T-cell (primary cell): ENCODE measurements around the gene INPP5A. TPM values are rescaled to one million over a fixed set of nuclear protein-coding genes. Genes with fewer than 3 reads are reported as not detected.

Source experiments
- ATAC-seq, 4 experiments: fragments of 200-7000 bp in 3 of 4; fragments of 150-1000 bp in 1 of 4; cut with Tn5 transposase; replicated peaks in 1 of 4; 1 replicate in 3 of 4; 2 replicates in 1 of 4; pipeline ENCODE4 v1.10.0; 2021; ENCODE audit warnings: moderate library complexity in 3 of 4, mild to moderate bottlenecking in 2 of 4, moderate number of reproducible peaks in 1 of 4
- CTCF ChIA-PET, 2 donors: fragments of 300-600 bp; sonication (Branson Sonifier 250); formaldehyde crosslinking; loops; one replicate each; lab custom pipeline; 2022; ENCODE audit warnings: antibody characterized with exemption in 2 of 2; lab: Charles Lee
- POLR2A ChIA-PET, 2 donors: fragments of 300-600 bp; sonication (Branson Sonifier 250); formaldehyde crosslinking; loops; one replicate each; lab custom pipeline; 2022; ENCODE audit warnings: antibody characterized with exemption in 2 of 2; lab: Charles Lee
- DNase-seq, 35 experiments: peaks; one replicate each; pipeline versions ENCODE4 v3.0.0 to v3.0.0-alpha.2; 2013 to 2023
- H3K27ac ChIP-seq: one replicate; pipeline ENCODE4 v1.5.1; 2013; ENCODE audit warnings: low read length
- H3K27me3 ChIP-seq, 2 experiments: replicated peaks in 1 of 2; 1 replicate in 1 of 2; 2 replicates in 1 of 2; pipeline versions ENCODE4 v1.6.1 to v1.7.0; 2013; ENCODE audit warnings: low read length in 1 of 2, mixed read lengths in 1 of 2; ENCODE audit not compliant: control insufficient read depth in 2 of 2, insufficient read depth in 2 of 2; ENCODE audit errors: extremely low read depth in 1 of 2
- H3K36me3 ChIP-seq, 2 donors: 1 replicate in 1 of 2; 2 replicates in 1 of 2; pipeline versions ENCODE4 v1.6.1 to v1.7.0; 2013; ENCODE audit warnings: low read length in 1 of 2; ENCODE audit not compliant: control insufficient read depth in 2 of 2, insufficient read depth in 1 of 2; ENCODE audit errors: extremely low read depth in 1 of 2
- H3K4me1 ChIP-seq, 2 experiments: 1 replicate in 1 of 2; 2 replicates in 1 of 2; pipeline versions ENCODE4 v1.6.1 to v1.7.0; 2013; ENCODE audit warnings: low read length in 2 of 2, mixed read lengths in 1 of 2; ENCODE audit not compliant: insufficient read depth in 2 of 2, control insufficient read depth in 1 of 2; ENCODE audit errors: extremely low read depth in 1 of 2
- H3K4me3 ChIP-seq, 2 donors: 1 replicate in 1 of 2; 2 replicates in 1 of 2; pipeline versions ENCODE4 v1.5.1 to v1.7.0; 2013; ENCODE audit warnings: mild to moderate bottlenecking in 2 of 2, low read length in 1 of 2, moderate library complexity in 1 of 2; ENCODE audit not compliant: control insufficient read depth in 1 of 2; ENCODE audit errors: extremely low read depth in 1 of 2
- H3K9me3 ChIP-seq: 2 replicates; pipeline ENCODE4 v1.7.0; 2013
- H3K27ac Mint-ChIP-seq, 2 donors: one replicate each; pipeline ENCODE4 v1.8.0; 2020 to 2021; ENCODE audit warnings: mild to moderate bottlenecking in 2 of 2, mixed read lengths in 2 of 2
- H3K27me3 Mint-ChIP-seq, 2 donors: one replicate each; pipeline ENCODE4 v1.8.0; 2021 to 2022; ENCODE audit warnings: mixed read lengths in 2 of 2
- H3K36me3 Mint-ChIP-seq: one replicate; pipeline ENCODE4 v1.8.0; 2021; ENCODE audit warnings: mixed read lengths
- H3K4me1 Mint-ChIP-seq, 3 donors: one replicate each; pipeline ENCODE4 v1.8.0; 2020 to 2022; ENCODE audit warnings: mixed read lengths in 3 of 3, mild to moderate bottlenecking in 1 of 3
- H3K4me3 Mint-ChIP-seq, 3 donors: one replicate each; pipeline ENCODE4 v1.8.0; 2020 to 2022; ENCODE audit warnings: mild to moderate bottlenecking in 3 of 3, mixed read lengths in 3 of 3, moderate library complexity in 3 of 3
- H3K9me3 Mint-ChIP-seq, 3 donors: one replicate each; pipeline ENCODE4 v1.8.0; 2020 to 2022; ENCODE audit warnings: mixed read lengths in 3 of 3
- WGBS: methylation state at CpG from one replicate; pipeline ENCODE4 v1.1.5; 2013; ENCODE audit warnings: missing lambda C conversion rate; ENCODE audit not compliant: insufficient coverage; 5-methylcytosine and 5-hydroxymethylcytosine counted together
- total RNA-seq, 35 experiments: library from RNA in 6 of 35; stranded (reverse) in 6 of 35; fragments of 120-200 nt in 1 of 35; gene quantifications; one replicate each; pipeline versions ENCODE4 v1.2.1 to v1.2.4 and lab custom pipeline; 2013 to 2026

INPP5A gene
- total RNA-seq, 5 donors from 2014 or later (not counting 1 experiment from before 2014, with no cell fraction given) = 20.9 to 23.1 (median 22.9) TPM

DNA sequence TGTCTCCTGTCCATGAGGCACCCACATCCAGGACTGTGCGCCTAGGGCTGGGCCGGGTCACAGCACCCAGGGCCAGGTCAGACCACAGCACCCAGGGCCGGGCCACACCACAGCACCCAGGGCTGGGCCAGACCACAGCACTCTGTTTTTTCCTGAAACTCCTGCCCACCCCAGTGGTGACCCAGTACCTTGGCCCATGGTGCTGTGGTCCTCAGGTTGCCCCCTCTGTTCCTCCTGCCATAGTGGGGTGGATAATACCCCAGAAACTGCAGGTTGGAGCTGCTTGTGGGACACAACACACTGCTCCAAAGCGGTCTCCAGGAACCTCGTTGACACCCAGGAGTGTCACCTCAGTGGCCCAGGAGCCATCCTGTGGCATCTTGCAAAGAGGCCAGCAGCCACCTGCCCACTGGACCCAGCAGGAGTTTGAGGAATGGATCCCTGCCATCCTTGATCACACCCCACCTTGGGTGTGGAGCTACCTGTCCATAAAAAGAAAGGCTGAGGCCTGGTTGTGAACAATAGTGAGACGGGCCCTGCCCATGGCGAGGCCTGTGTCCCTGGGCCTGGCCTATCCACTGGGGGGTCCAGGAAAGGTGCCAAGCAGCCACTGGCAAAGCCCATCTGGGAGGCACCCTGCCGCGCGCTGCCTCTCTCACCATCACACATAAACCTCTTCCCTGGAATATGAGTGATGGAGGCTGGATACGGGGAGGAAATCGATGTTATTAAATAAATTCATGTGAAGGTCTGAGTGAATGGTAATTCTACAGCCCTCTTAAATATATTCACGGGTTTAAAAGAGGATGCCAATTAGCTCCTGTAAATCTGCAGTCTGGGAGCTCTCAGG lies 159.4 kb downstream of the INPP5A start:
- no peak for ATAC-seq
- H3K27me3 ChIP-seq = no peaks in the 10 kb centered on the region
- peaks cover 3 to 7% of the 10 kb centered on the region in 2 donors for H3K36me3 ChIP-seq
- peaks cover 4% of the 10 kb centered on the region for H3K9me3 ChIP-seq
- peaks cover 5 to 26% (median 6%) of the 10 kb centered on the region in 3 donors for H3K9me3 Mint-ChIP-seq
- peaks cover 47% of the 10 kb centered on the region for H3K36me3 Mint-ChIP-seq
- no peak overlapping the region for H3K27ac ChIP-seq
- no peak for DNase-seq
- no peak overlapping the region for H3K4me3 ChIP-seq
- no peak overlapping the region for H3K4me3 Mint-ChIP-seq
- H3K4me1 ChIP-seq = no peaks in the 10 kb centered on the region
- 94% methylated on average over 5 of the region's 13 CpGs for WGBS
- peaks cover 0 to 3% (median 0%) of the 10 kb centered on the region in 3 donors for H3K4me1 Mint-ChIP-seq
- no peak overlapping the region for H3K27ac Mint-ChIP-seq
- H3K27me3 Mint-ChIP-seq = no peaks in the 10 kb centered on the region
- ChIA-PET POLR2A (no interaction called here), CTCF (no interaction called here)

DNA sequence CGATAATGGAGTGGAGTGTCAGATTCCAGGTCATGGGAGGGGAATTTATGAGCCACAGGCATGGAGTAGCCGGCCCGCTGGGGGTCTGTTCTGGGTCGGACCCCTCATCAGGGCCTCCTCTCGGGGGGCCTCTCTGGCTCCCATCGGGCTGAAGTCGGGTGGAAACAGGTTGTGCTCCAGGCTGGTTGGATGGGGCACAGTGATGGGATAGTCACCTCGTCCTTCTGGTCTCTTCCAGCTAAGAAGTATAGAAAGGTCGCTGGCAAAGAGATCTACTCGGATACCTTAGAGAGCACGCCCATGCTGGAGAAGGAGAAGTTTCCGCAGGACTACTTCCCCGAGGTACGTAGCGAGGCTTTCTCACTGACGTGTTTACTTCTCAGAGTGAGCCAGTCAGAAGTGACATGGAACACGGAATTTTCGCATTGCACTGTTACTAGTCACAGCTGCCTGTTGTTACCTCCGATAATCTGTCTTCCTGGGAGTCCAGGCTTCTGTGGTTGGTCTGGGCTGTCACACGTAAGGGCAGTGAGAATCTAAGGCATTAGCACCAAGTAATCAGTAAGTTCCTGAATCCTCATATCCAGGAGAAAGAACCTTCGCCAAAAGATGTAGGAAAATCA lies 160.1 kb downstream of the INPP5A start:
- WGBS = 94% methylated on average over 21 of the region's 21 CpGs
- H3K27ac ChIP-seq = no peak overlapping the region
- CTCF ChIA-PET = no interaction called here

DNA sequence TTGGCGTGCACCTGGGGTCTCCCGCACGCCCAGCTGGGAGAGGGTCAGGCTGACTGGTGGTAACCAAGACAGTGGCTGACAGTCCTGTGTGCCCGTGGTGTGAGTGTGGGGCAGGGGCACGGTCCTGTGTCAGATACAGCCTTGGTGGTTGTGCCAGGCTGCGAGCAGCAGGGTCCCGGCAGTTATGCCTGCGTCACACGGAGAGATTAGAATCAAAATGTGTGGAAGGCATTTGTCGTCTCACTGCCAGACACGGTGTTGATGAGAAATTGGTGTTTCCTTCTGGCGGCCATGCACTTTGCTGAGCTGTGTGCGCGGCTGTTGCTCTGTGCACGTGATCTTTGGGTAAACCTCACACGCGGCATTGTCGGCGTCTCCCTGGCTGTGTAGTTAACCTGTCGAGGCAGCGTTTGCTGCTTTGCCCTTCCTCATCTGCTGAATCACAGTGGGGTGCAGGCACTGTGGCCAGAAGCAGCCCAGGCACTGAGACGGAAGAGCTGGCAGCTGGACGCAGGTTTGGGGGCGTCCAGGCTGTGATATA lies 160.7 kb downstream of the INPP5A start:
- Histone ChIP-seq H3K4me1 (peaks cover 0 to 2% of the 10 kb centered on the region in 2 experiments), H3K4me3 (no peak overlapping the region), H3K27me3 (no peaks in the 10 kb centered on the region), H3K9me3 (peaks cover 4% of the 10 kb centered on the region), H3K27ac (no peak overlapping the region), H3K36me3 (peaks cover 7 to 11% of the 10 kb centered on the region in 2 donors)
- WGBS = 95% methylated on average over 24 of the region's 24 CpGs
- Mint-ChIP-seq H3K9me3 (peaks cover 0 to 19% (median 6%) of the 10 kb centered on the region in 3 donors), H3K4me3 (no peak overlapping the region), H3K27me3 (no peaks in the 10 kb centered on the region), H3K27ac (no peak overlapping the region), H3K36me3 (peaks cover 45% of the 10 kb centered on the region), H3K4me1 (peaks cover 0 to 3% (median 1%) of the 10 kb centered on the region in 3 donors)
- DNase-seq = no peak
- CTCF ChIA-PET = no interaction called here
- ATAC-seq = no peak
- POLR2A ChIA-PET = no interaction called here

More for the DNA sequence above, 160.1 kb downstream of the INPP5A start:
- POLR2A ChIA-PET = no interaction called here
- Mint-ChIP-seq H3K4me1 (peaks cover 0 to 3% (median 1%) of the 10 kb centered on the region in 3 donors), H3K36me3 (peaks cover 45% of the 10 kb centered on the region), H3K9me3 (peaks cover 5 to 24% (median 6%) of the 10 kb centered on the region in 3 donors), H3K27ac (no peak overlapping the region), H3K4me3 (no peak overlapping the region), H3K27me3 (no peaks in the 10 kb centered on the region)
- DNase-seq = no peak
- Histone ChIP-seq H3K36me3 (peaks cover 6 to 7% of the 10 kb centered on the region in 2 donors), H3K4me3 (no peak overlapping the region), H3K4me1 (peaks cover 0 to 2% of the 10 kb centered on the region in 2 experiments), H3K9me3 (peaks cover 4% of the 10 kb centered on the region), H3K27me3 (no peaks in the 10 kb centered on the region)
- ATAC-seq = no peak

DNA sequence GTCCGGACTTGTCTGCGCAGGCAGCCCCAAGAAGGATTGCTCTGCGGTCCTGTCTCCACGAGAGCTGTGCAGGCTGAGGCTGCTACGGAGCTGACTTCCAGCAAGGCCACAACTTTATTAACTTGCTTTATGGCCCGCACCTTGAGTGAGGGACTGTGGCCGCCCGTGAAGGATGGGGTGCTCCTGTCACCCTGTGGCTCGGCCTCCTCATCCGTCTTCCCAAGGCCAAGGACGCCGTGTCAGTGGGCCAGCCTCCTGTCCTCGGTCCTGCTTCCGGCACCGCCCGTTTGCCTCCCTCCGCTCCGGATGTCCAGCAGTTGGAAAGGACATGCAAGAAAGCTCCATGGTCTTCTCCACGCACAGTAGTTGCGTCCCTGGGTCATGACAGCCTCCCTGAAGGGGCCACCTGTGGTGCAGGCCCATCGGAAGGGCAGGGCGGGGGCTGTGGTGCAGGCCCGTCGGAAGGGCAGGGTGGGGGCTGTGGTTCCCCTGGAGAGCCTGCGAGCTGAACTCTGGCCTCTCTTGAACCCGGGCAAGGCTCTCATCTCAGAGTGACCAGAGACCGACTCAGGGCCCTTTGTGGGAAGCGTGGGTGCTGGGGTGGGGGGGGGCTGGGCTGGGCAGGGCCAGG lies 161.3 kb downstream of the INPP5A start:
- Histone ChIP-seq H3K27ac (no peak overlapping the region), H3K27me3 (no peaks in the 10 kb centered on the region), H3K4me1 (peaks cover 0 to 2% of the 10 kb centered on the region in 2 experiments), H3K4me3 (no peak overlapping the region), H3K36me3 (peaks cover 7 to 11% of the 10 kb centered on the region in 2 donors), H3K9me3 (peaks cover 4% of the 10 kb centered on the region)
- Mint-ChIP-seq H3K36me3 (peaks cover 49% of the 10 kb centered on the region), H3K27me3 (no peaks in the 10 kb centered on the region), H3K4me3 (no peak overlapping the region), H3K4me1 (peaks cover 0 to 3% (median 1%) of the 10 kb centered on the region in 3 donors), H3K9me3 (peaks cover 0 to 16% (median 6%) of the 10 kb centered on the region in 3 donors), H3K27ac (no peak overlapping the region)
- POLR2A ChIA-PET = no interaction called here
- no peak for DNase-seq
- CTCF ChIA-PET = no interaction called here
- WGBS = 96% methylated on average over 28 of the region's 28 CpGs
- no peak for ATAC-seq

DNA sequence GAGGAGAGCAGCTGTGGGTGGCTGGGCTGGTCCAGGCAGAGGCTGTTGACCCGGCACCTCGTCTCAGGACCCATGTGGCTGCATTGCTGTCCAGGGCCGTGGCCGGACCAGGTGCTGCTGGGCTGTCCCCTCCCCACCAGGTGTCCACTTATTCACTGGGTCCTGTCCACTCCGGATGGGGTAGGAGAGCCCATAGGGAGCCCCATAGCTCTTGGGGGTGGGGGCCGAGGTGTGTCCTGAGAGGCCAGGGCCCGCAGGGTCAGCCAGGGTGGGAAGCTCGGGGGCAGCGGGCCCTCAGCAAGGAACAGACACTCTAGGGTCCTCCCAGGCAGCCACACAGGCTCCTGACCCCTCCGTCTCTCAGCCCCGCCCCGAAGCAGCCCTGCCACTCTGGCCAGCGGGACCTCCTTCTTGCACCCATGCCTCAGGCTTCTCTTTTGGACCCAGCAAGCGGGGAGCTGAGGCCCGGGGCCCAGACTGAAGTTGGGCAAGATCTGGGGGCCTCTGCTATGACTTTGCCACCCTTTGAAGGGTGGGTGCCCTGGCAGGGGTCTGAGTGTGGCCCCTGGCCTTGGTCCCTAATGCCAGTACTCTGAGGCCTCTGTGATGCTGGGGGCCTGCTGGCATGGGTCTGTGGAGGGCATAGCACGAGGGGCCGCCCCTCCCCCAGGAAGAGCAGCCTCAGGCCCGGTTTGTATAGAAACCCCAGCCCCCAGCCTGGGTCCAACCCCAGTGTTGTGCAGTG lies 162.0 kb downstream of the INPP5A start:
- H3K27me3 ChIP-seq = no peaks in the 10 kb centered on the region
- ChIA-PET CTCF (no interaction called here), POLR2A (no interaction called here)
- Mint-ChIP-seq H3K27me3 (no peaks in the 10 kb centered on the region), H3K36me3 (peaks cover 47% of the 10 kb centered on the region), H3K9me3 (peaks cover 0 to 9% (median 6%) of the 10 kb centered on the region in 3 donors), H3K4me1 (peaks cover 0 to 3% (median 1%) of the 10 kb centered on the region in 3 donors), H3K27ac (no peak overlapping the region), H3K4me3 (no peak overlapping the region)
- H3K4me1 ChIP-seq = peaks cover 0 to 2% of the 10 kb centered on the region in 2 experiments
- 95% methylated on average over 15 of the region's 18 CpGs for WGBS
- peaks cover 4% of the 10 kb centered on the region for H3K9me3 ChIP-seq
- no peak for DNase-seq
- H3K36me3 ChIP-seq = peaks cover 7 to 11% of the 10 kb centered on the region in 2 donors
- H3K4me3 ChIP-seq = no peak overlapping the region
- no peak for ATAC-seq
- no peak overlapping the region for H3K27ac ChIP-seq
